NCI-H146 (cell line): Measurements from ENCODE around the gene NT5DC1.
"Not testable (repeated sequence)": the region's sequence is repeated elsewhere in the genome, so short reads cannot be mapped to it uniquely, and the experiment has no call there.

Source experiments
- DNase-seq: peaks from one replicate; lab custom pipeline; 2025; lab: John Stamatoyannopoulos, UW

The NT5DC1 gene

GRCh38 chr6:116279232-116280160 lies 178.8 kb downstream of the NT5DC1 start, which contains the start of gene TSPYL1:
Gene TSPYL1 (minus strand): TSS chr6:116279930. CDS start chr6:116279830, 100 bp downstream.
- peak; percentile 98 for DNase-seq

GRCh38 chr6:116280161-116280932 lies 179.7 kb downstream of the NT5DC1 start:
- DNase-seq: peak; percentile 36

GRCh38 chr6:116280933-116281316 lies 180.3 kb downstream of the NT5DC1 start:
- no peak for DNase-seq

GRCh38 chr6:116282698-116283097 lies 182.0 kb downstream of the NT5DC1 start:
- DNase-seq: no peak

- no peak for DNase-seq
Observed at GRCh38 chr6:116283191-116283590, 182.5 kb downstream of the NT5DC1 start.

GRCh38 chr6:116284984-116285383 lies 184.3 kb downstream of the NT5DC1 start:
- DNase-seq: not testable (repeated sequence)

GRCh38 chr6:116286773-116287358 lies 186.2 kb downstream of the NT5DC1 start:
- DNase-seq: no peak

- DNase-seq: peak; percentile 25
Observed at GRCh38 chr6:116287689-116288282, 187.1 kb downstream of the NT5DC1 start.

GRCh38 chr6:116289876-116290275 lies 189.2 kb downstream of the NT5DC1 start:
- no peak for DNase-seq

- DNase-seq: no peak
Observed at GRCh38 chr6:116290799-116291198, 190.1 kb downstream of the NT5DC1 start.

GRCh38 chr6:116291701-116292396 lies 191.2 kb downstream of the NT5DC1 start:
- no peak for DNase-seq

- no peak for DNase-seq
Observed at GRCh38 chr6:116292553-116292952, 191.9 kb downstream of the NT5DC1 start.

GRCh38 chr6:116298273-116298672 lies 197.6 kb downstream of the NT5DC1 start:
- no peak for DNase-seq

GRCh38 chr6:116298973-116299372 lies 198.3 kb downstream of the NT5DC1 start:
- no peak for DNase-seq
